ENCODE measurements around the gene RUFY1. TPM values are rescaled to one million over a fixed set of nuclear protein-coding genes. Genes with fewer than 3 reads are reported as not detected.
"Not testable (repeated sequence)": the region's sequence is repeated elsewhere in the genome, so short reads cannot be mapped to it uniquely, and the experiment has no call there.

RUFY1 gene
- total and polyA plus RNA-seq, 2 experiments from 2014 or later: 38.6 to 42.3 TPM

GRCh38 chr5:179519416-179520070 lies 30.8 kb upstream of the RUFY1 start:
- H3K27me3 ChIP-seq; H3K4me3 ChIP-seq; DNase-seq (ENCODE audit: low spot score); H3K36me3 ChIP-seq (replicated peaks; ENCODE audit: insufficient read depth, low read depth); H4K20me1 ChIP-seq (ENCODE audit: insufficient read depth, poor library complexity, severe bottlenecking); H3K27ac ChIP-seq; H3K4me1 ChIP-seq (ENCODE audit: insufficient read depth); H3K4me2 ChIP-seq; H2AFZ ChIP-seq; H3K79me2 ChIP-seq; H3K9me2 ChIP-seq (replicated peaks; ENCODE audit: insufficient read depth); H3K9me3 ChIP-seq (ENCODE audit: low read depth): not testable (repeated sequence)
- TF ChIP-seq, protein P1, sequence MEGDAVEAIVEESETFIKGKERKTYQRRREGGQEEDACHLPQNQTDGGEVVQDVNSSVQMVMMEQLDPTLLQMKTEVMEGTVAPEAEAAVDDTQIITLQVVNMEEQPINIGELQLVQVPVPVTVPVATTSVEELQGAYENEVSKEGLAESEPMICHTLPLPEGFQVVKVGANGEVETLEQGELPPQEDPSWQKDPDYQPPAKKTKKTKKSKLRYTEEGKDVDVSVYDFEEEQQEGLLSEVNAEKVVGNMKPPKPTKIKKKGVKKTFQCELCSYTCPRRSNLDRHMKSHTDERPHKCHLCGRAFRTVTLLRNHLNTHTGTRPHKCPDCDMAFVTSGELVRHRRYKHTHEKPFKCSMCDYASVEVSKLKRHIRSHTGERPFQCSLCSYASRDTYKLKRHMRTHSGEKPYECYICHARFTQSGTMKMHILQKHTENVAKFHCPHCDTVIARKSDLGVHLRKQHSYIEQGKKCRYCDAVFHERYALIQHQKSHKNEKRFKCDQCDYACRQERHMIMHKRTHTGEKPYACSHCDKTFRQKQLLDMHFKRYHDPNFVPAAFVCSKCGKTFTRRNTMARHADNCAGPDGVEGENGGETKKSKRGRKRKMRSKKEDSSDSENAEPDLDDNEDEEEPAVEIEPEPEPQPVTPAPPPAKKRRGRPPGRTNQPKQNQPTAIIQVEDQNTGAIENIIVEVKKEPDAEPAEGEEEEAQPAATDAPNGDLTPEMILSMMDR (IDR thresholded peaks at IDR 0.05; ENCODE audit: poor library complexity): peak; percentile 3
- WGBS (ENCODE audit: low lambda C conversion rate, missing lambda C conversion rate): 82% methylated on average over 15 of the region's 15 CpGs

GRCh38 chr5:179522107-179522506 lies 28.2 kb upstream of the RUFY1 start:
- not testable (repeated sequence) for H3K27me3 ChIP-seq; H3K4me3 ChIP-seq; H3K9me2 ChIP-seq (replicated peaks; ENCODE audit: insufficient read depth); H3K27ac ChIP-seq; H3K79me2 ChIP-seq; H3K9me3 ChIP-seq (ENCODE audit: low read depth); DNase-seq (ENCODE audit: low spot score); H3K36me3 ChIP-seq (replicated peaks; ENCODE audit: insufficient read depth, low read depth); H4K20me1 ChIP-seq (ENCODE audit: insufficient read depth, poor library complexity, severe bottlenecking); H3K4me1 ChIP-seq (ENCODE audit: insufficient read depth); H3K4me2 ChIP-seq; H2AFZ ChIP-seq
- WGBS (ENCODE audit: low lambda C conversion rate, missing lambda C conversion rate): 83% methylated on average over 4 of the region's 5 CpGs

DNA sequence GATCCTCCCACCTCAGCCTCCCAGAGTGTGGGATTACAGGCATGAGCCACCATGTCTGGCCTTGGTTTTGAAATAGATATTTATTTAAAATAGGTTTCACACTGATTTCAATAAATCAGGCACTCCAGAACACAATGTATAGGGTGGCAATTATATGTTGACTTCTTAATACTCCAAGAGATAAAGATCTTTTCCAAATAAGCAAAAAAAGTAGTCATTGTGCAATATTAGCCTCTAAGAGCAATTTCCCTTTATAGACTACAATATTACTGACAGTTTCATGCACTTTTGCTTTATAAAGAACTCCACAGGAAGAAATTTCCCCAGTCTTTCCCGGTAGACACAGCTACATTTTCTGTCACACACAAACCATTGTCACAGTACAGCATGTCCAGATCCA lies 23.4 kb upstream of the RUFY1 start:
- WGBS (ENCODE audit: low lambda C conversion rate, missing lambda C conversion rate): 86% methylated on average over 1 of the region's 1 CpG
- no peak overlapping the region for H3K4me2 ChIP-seq

GRCh38 chr5:179530069-179530998 lies 20.0 kb upstream of the RUFY1 start:
- no peaks in the 10 kb centered on the region for H4K20me1 ChIP-seq (ENCODE audit: insufficient read depth, poor library complexity, severe bottlenecking)
- H3K4me3 ChIP-seq: peak overlapping the region; percentile 31
- H3K27ac ChIP-seq: no peak overlapping the region

More for the DNA sequence above, 23.4 kb upstream of the RUFY1 start:
- Histone ChIP-seq H3K79me2 (no peaks in the 10 kb centered on the region), H3K27me3 (no peaks in the 10 kb centered on the region), H3K4me1 (ENCODE audit: insufficient read depth) (peaks cover 3% of the 10 kb centered on the region), H3K27ac (no peak overlapping the region), H3K36me3 (replicated peaks; ENCODE audit: insufficient read depth, low read depth) (no peaks in the 10 kb centered on the region), H3K4me3 (no peak overlapping the region), H3K9me3 (ENCODE audit: low read depth) (no peaks in the 10 kb centered on the region), H4K20me1 (ENCODE audit: insufficient read depth, poor library complexity, severe bottlenecking) (no peaks in the 10 kb centered on the region), H3K9me2 (replicated peaks; ENCODE audit: insufficient read depth) (no peaks in the 10 kb centered on the region), H2AFZ (no peak overlapping the region)
- TF ChIP-seq EZH2 (IDR thresholded peaks at IDR 0.05; ENCODE audit: borderline replicate concordance) (no peak), EZH2phosphoT487 (IDR thresholded peaks at IDR 0.05; ENCODE audit: low read depth, severe bottlenecking, unreplicated experiment) (no peak)
- TF ChIP-seq, protein P1 (IDR thresholded peaks at IDR 0.05; ENCODE audit: poor library complexity): no peak
- no peak for DNase-seq (ENCODE audit: low spot score)

More at GRCh38 chr5:179530069-179530998, 20.0 kb upstream of the RUFY1 start:
- Histone ChIP-seq H3K79me2 (no peaks in the 10 kb centered on the region), H3K36me3 (replicated peaks; ENCODE audit: insufficient read depth, low read depth) (no peaks in the 10 kb centered on the region), H3K9me2 (replicated peaks; ENCODE audit: insufficient read depth) (no peaks in the 10 kb centered on the region), H3K4me1 (ENCODE audit: insufficient read depth) (peaks cover 3% of the 10 kb centered on the region), H3K27me3 (no peaks in the 10 kb centered on the region), H3K4me2 (peak overlapping the region; percentile 87), H2AFZ (peak overlapping the region; percentile 67), H3K9me3 (ENCODE audit: low read depth) (no peaks in the 10 kb centered on the region)
- 39% methylated on average over 44 of the region's 65 CpGs for WGBS (ENCODE audit: low lambda C conversion rate, missing lambda C conversion rate)
- TF ChIP-seq, protein P1 (IDR thresholded peaks at IDR 0.05; ENCODE audit: poor library complexity): no peak
- no peak for TF ChIP-seq EZH2 (IDR thresholded peaks at IDR 0.05; ENCODE audit: borderline replicate concordance)
- TF ChIP-seq EZH2phosphoT487 (IDR thresholded peaks at IDR 0.05; ENCODE audit: low read depth, severe bottlenecking, unreplicated experiment): no peak
- peak; percentile 75 for DNase-seq (ENCODE audit: low spot score)

Data from hepatocyte (in vitro differentiated cells).